Natural killer cell (primary cell): ENCODE results near the gene SUMO2. TPM values are rescaled to one million over a fixed set of nuclear protein-coding genes. Genes with fewer than 3 reads are reported as not detected.

ENCODE experiments used
- total RNA-seq, 4 donors: library from RNA; stranded (reverse); fragments of 120-200 nt in 1 of 4; gene quantifications; one replicate each; pipeline versions ENCODE4 v1.2.3 to v1.2.4, GENCODE V29; 2013 to 2022

Gene SUMO2
- total RNA-seq, 3 donors from 2014 or later (not counting 1 experiment from before 2014, with no cell fraction given) = 240 to 294 (median 250) TPM

Other genes with a start within 250 kb of the SUMO2 start
- not detected for gene OTOP3, start 247.1 kb downstream of the SUMO2 start, total RNA-seq
- gene HID1, start 210.2 kb downstream of the SUMO2 start, total RNA-seq = 1 to 10 TPM in 2 of 3 donors, under 1 TPM in 1; 0.66 to 9.5 (median 2.8) TPM
- under 1 TPM in 2 of 3 donors, not detected in 1; 0.14 to 0.23 TPM for gene CDR2L, start 195.3 kb downstream of the SUMO2 start, total RNA-seq
- 10 to 100 TPM in 2 of 3 donors, 1 to 10 TPM in 1; 9.0 to 15.7 (median 12.9) TPM for gene MRPL58, start 170.3 kb downstream of the SUMO2 start, total RNA-seq
- gene ATP5PD, start 136.0 kb downstream of the SUMO2 start, total RNA-seq = 10 to 100 TPM; 74.7 to 96.3 (median 75.2) TPM
- gene KCTD2, start 135.7 kb downstream of the SUMO2 start, total RNA-seq = 10 to 100 TPM; 17.4 to 27.0 (median 24.7) TPM
- 10 to 100 TPM in 1 of 3 donors, 1 to 10 TPM in 2; 6.3 to 11.2 (median 10.0) TPM for gene SLC16A5, start 95.0 kb downstream of the SUMO2 start, total RNA-seq
- 10 to 100 TPM in 2 of 3 donors, 1 to 10 TPM in 1; 9.3 to 18.6 (median 11.3) TPM for gene ARMC7, start 73.0 kb downstream of the SUMO2 start, total RNA-seq
- gene NT5C, start 51.2 kb downstream of the SUMO2 start, total RNA-seq = 10 to 100 TPM; 58.1 to 67.4 (median 61.2) TPM
- gene JPT1, start 28.4 kb downstream of the SUMO2 start, total RNA-seq = 10 to 100 TPM; 45.0 to 54.8 (median 50.5) TPM
- 10 to 100 TPM; 71.1 to 78.1 (median 77.0) TPM for gene NUP85, start 22.7 kb upstream of the SUMO2 start, total RNA-seq
- gene GGA3, start 78.6 kb upstream of the SUMO2 start, total RNA-seq = 10 to 100 TPM; 78.1 to 97.3 (median 94.0) TPM
- gene MRPS7, start 78.9 kb upstream of the SUMO2 start, total RNA-seq = 10 to 100 TPM; 27.3 to 29.4 (median 27.9) TPM
- 10 to 100 TPM; 44.5 to 56.9 (median 50.3) TPM for gene MIF4GD, start 88.3 kb upstream of the SUMO2 start, total RNA-seq
- 10 to 100 TPM; 12.1 to 17.7 (median 14.8) TPM for gene SLC25A19, start 106.5 kb upstream of the SUMO2 start, total RNA-seq
- 100 to 1,000 TPM; 115 to 142 (median 116) TPM for gene GRB2, start 222.7 kb upstream of the SUMO2 start, total RNA-seq